NCI-H2029 (cell line): ENCODE data around the gene OR8G1.
"Not testable (repeated sequence)": the region's sequence is repeated elsewhere in the genome, so short reads cannot be mapped to it uniquely, and the experiment has no call there.

ENCODE experiments used
- DNase-seq: peaks from one replicate; lab custom pipeline; 2025; lab: John Stamatoyannopoulos, UW

The OR8G1 gene

DNA sequence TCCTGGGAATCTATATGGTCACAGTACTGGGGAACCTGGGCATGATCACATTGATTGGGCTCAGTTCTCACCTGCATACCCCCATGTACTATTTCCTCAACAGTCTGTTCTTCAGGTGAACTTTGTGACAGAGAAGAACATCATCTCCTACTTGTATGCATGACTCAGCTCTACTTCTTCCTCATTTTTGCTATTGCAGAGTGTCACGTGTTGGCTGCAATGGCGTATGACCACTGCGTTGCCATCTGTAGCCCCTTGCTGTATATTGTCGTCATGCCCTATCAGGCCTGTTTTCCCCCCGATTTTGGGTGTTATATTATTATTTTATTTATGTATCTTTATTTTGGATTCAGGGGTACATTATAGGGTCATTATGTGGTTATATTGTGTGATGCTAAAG lies 2.4 kb upstream of the OR8G1 start:
- DNase-seq, result no peak

DNA sequence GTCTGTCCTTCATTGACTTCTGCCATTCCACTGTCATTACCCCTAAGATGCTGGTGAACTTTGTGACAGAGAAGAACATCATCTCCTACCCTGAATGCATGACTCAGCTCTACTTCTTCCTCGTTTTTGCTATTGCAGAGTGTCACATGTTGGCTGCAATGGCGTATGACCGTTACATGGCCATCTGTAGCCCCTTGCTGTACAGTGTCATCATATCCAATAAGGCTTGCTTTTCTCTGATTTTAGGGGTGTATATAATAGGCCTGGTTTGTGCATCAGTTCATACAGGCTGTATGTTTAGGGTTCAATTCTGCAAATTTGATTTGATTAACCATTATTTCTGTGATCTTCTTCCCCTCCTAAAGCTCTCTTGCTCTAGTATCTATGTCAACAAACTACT lies 9.0 kb downstream of the OR8G1 start:
- DNase-seq, result not testable (repeated sequence)

DNA sequence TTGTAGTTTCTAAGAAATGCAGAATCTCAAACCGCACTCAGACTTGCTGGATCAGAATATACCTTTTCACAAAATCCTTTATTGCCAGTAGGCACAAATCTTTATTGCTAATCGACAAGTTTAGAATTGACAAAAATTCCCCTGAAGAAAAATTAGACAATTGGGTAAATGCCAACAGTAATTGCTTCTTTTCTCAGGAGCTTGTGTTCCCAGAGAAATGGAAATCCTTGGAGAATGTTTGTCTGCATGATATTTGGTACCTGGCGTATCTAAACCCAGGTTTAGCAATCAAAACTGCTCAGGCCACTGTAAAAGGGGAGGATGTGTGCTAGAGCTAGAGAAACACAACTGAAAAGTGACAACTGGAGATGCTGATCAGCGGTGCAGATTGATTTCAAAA lies 15.2 kb downstream of the OR8G1 start, which contains the start of gene OR8G5:
Gene OR8G5, plus strand, starts transcription at position 301 of the 400 bp plus-strand sequence. CDS start 8,556 bp downstream, outside the sequence.
- no peak for DNase-seq

DNA sequence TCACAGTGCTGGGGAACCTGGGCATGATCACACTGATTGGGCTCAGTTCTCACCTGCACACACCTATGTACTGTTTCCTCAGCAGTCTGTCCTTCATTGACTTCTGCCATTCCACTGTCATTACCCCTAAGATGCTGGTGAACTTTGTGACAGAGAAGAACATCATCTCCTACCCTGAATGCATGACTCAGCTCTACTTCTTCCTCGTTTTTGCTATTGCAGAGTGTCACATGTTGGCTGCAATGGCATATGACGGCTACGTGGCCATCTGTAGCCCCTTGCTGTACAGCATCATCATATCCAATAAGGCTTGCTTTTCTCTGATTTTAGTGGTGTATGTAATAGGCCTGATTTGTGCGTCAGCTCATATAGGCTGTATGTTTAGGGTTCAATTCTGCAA lies 24.1 kb downstream of the OR8G1 start:
- not testable (repeated sequence) for DNase-seq

DNA sequence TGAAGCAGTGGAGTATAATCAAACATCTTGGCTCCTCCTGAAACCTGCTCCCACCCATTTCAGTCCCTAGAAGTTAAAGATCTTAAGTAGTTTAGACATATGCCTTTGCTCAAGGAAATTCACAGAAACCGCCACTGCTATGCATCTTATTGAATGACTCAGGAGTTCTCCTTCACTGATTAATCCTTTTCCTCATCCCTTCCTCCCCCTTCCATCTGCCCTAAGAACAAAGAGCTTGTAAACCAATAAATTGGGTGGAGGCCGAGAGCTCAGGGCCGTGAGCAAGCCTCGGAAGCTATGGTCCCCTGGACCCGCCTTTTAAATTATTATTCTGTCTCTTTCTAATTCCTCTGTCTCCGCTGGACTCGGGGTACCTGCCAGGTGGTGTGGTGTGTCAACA lies 30.0 kb downstream of the OR8G1 start:
- DNase-seq, result not testable (repeated sequence)

DNA sequence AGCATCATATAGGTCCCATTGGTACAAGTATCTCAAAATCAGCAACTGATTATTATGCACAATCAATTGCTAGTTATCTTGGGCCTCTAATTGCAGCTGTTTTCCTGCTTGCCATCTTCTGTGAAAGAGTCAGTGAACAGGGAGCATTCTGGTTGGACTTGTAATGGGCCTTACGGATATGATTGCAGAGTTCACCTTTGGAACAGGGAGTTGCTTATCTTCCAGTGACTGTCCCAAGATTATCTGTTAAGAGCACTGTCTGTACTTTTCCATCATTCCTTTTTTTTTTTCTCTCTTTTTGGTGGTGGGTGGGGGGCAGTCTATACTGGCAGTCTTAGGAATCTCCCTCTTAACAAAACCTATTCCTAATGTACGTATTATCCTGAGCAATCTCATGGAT lies 33.1 kb downstream of the OR8G1 start:
- no peak for DNase-seq

DNA sequence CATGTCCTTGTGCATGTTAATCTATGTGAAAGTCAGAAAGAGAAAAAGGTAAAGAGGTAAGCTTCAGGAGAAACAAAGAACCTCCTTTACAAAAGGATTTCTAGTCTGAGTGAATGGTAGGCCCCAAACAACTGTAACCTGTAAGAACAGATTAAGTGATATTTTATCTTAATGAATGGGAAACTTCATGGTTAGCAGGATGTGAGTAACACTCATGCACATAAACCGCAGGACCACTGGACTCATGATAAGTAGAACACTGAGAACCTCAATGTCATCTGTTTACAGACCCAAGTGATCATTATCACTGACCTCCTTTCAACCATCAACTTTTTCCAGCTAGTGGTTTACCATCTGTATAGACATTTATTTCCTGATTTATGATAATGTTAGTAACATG lies 35.2 kb downstream of the OR8G1 start:
- no peak for DNase-seq

DNA sequence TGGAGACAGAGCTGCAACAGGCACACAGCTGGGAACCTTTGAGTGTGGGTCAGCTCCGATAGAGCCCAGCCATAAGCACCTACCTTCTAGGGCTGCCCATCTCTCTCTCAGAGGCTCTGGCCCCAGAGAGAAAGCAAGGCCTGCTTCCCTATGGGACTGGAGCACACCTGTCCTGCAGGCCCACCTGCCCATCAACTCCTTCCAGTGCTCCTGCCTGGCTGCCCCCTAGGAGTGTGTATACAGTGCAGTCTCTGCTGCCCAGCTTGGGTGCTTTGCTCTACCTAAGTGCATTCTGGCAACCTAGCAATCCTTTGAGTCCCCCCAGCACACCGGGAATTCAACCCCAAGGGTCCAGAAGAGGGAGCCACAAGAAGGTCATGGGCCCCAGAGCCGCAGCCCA lies 36.3 kb downstream of the OR8G1 start:
- DNase-seq, result no peak

DNA sequence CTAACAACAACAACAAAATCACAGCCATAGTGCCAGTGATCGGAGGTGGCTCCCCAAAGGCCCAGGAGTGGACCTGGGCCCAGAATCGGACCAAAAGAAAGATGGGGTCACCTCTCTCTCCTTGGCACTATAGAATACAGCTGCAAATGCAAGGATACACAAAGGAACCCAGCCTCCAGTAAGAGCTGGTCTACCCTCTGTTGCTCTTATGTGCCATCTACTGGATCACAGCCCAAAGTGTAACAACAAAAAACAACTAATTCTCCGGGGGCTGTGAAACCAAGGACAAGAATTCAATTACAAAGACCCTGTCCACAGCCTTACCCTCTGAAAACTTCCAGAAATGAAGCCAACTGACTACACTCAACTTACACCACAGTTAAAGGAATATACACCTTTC lies 36.9 kb downstream of the OR8G1 start:
- no peak for DNase-seq

DNA sequence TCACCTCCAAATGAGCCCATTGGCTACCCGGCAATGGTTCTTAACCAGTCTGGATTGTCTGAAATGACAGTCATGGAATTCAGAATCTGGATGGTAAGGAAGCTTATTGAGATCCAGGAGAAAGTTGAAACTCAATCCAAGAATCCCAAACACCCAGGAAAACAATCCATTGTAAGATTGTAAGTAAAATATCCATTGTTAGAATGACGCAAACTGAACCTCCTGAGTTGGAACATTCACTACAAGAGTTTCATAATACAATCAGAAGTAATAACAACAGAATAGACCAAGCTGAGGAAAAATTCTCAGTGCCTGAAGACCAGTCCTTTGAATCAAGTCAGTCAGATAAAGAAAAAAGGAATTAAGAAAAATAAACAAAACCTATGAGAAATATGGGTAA lies 37.4 kb downstream of the OR8G1 start:
- DNase-seq, result no peak

DNA sequence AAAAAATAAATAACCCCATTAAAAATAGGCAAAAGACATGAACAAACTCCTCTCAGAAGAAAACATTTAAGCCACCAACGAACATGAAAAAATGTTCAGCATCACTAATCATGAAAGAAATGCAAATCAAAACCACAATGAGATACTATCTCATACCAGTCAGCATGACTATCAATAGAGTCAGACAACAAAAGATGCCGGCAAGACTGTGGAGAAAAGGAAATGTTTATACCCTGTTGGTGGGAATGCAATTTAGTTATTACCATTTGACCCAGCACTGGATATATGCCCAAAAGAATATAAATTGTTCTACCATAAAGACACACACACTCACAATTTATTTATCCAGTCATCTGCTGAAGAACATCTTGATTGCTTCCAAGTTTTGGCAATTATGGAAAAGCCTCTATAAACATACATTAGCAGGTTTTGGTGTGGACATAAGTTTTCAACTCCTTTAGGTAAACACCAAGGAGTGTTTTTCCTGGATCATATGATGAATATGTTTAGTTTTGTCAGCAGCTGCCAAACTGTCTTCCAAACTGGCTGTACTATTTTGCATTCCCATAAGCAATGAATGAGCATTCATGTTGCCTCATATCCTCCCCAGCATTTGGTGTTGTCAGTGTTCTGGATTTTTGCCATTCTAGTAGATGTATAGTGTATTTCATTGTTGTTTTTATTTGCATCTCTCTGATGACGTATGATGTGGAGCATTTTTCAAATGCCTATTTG lies 44.9 kb downstream of the OR8G1 start:
- no peak for DNase-seq

DNA sequence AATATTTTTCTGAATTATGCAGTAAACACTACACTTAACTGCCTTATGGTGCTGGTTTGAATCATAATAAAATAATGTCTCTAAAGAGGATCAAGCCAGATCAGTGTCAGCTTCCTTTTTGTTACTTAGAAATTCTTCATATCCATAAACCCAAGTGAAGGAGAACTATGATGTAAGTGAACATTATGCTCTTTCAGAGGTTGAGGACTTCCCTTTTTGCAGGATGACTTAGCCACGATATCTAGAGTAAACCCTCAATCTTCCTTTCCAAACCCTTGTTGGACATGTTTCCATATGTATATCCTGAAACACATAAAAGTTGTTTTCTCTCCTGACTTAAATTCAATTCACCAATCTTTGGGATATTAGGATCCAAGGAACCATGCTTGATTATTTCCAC lies 53.8 kb downstream of the OR8G1 start:
- no peak for DNase-seq

DNA sequence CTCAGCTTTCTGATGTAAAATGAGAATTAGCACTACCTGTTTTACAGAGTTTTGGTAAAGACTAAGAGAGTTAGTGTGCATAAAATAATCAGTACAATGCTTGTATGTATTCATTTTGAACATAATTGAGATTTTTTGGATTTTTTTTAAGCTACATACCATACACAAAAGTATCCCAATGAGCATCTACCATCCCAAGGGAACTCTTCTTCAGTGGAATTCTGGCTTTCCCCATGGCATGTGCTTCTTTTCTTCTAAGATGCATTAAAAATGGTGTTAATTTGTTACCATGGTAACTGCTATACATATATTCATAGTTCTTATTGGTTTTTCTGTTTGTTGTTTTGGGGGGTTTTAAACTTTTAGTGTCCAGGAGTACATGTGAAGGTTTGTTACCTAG lies 55.1 kb downstream of the OR8G1 start:
- DNase-seq, result no peak

DNA sequence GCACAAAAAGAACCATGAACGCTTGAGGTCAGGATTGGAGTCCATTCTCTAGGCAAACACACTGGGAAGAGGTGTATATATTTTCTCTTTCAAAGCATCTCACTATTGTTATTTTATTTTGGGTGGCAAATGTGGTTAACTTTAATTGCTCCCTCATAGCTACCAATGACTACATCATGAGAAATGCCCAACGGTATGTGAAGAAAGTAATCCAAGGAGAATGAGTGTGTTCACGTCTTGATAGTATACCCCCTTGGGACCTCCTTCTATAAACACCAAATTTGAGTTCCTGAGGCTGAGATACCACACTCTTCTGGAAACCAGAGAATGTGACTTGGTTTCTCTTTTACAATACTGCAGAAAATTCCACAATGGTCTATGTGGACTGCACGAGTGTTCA lies 57.0 kb downstream of the OR8G1 start:
- no peak for DNase-seq

DNA sequence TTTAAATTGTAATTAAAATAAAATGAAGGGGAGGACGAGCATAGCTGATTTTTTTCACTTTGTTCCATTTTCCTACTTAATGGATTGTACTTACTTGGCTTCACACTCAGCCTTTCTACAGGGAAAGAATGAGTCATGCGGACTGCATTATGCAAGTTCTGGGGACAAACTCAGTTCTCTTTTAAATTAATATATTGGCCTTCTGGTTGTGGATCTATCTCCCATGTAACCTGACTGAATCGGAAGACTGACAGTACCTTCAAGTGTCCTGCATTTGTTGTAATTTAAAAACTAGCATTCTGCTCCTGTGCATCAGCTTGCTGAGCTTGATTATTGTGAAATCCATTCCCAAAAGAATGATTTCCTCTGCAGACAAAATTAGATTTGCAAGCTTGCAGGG lies 60.7 kb downstream of the OR8G1 start:
- DNase-seq, result no peak

DNA sequence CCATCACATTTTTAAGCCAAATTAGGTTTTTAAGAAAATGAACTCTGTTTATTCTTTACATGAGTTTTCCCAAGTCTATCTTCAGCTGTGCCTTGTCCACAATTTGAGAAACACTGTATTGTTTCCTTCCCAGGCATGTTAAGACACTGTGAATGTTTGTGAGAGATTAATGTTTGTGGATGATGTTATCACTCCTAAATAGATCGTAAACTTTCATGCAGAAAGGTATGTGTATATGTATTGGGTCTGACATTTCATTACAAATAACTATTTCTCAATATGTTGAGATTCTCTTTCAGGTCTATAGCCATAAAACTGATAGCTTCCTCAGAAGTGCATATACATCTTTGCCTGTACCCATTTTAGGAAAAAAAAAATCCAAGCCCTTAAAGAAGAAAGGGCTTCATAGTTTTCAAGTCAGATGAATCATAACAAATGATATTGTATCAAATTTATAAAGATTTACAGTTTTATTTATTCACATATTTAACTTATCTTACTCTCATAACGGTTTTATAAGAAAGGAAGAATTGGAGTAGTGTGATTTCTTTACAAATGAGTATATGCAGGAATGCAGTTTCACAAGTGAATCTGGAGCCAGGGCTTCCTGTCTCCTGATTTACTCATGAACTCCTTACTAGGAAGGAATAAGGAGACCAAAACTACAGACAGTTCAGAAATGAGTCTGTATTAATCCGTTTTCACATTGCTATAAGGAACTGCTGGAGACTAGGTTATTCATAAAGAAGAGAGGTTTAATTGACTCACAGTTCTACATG lies 61.6 kb downstream of the OR8G1 start:
- DNase-seq, result no peak
